Neuronal stem cell (in vitro differentiated cells): ENCODE data around the gene NPNT.

Experiments used
- DNase-seq: peaks from one replicate; pipeline ENCODE4 v3.0.0-alpha.2; 2013; ENCODE audit warnings: low spot score
- H2AFZ ChIP-seq: one replicate; pipeline ENCODE4 v1.6.1; 2013; ENCODE audit warnings: mild to moderate bottlenecking, low read length, inconsistent platforms
- H2AK5ac ChIP-seq: 2 replicates; pipeline ENCODE4 v1.6.1; 2013; ENCODE audit warnings: low read depth, mild to moderate bottlenecking, inconsistent platforms, low read length, moderate library complexity, mixed read lengths
- H2BK120ac ChIP-seq: 2 replicates; pipeline ENCODE4 v1.6.1; 2013; ENCODE audit warnings: low read depth, mild to moderate bottlenecking, inconsistent platforms, low read length, moderate library complexity, mixed read lengths
- H2BK12ac ChIP-seq: one replicate; pipeline ENCODE4 v1.6.1; 2013; ENCODE audit warnings: low read length, inconsistent platforms
- H2BK15ac ChIP-seq: 2 replicates; pipeline ENCODE4 v1.6.1; 2013; ENCODE audit warnings: mild to moderate bottlenecking, low read length, inconsistent platforms, mixed read lengths
- H2BK5ac ChIP-seq: one replicate; pipeline ENCODE4 v1.6.1; 2013; ENCODE audit warnings: inconsistent platforms, mild to moderate bottlenecking, low read length, moderate library complexity
- H3K14ac ChIP-seq: one replicate; pipeline ENCODE4 v1.6.1; 2013; ENCODE audit warnings: low read length, inconsistent platforms
- H3K18ac ChIP-seq: 2 replicates; pipeline ENCODE4 v1.6.1; 2013; ENCODE audit warnings: low read length, inconsistent platforms
- H3K23ac ChIP-seq: 2 replicates; pipeline ENCODE4 v1.6.1; 2013; ENCODE audit warnings: low read depth, mild to moderate bottlenecking, mixed read lengths, low read length, inconsistent platforms; ENCODE audit not compliant: poor library complexity
- H3K27ac ChIP-seq: replicated peaks from 3 replicates; pipeline ENCODE4 v1.5.1; 2013; ENCODE audit warnings: low read length, inconsistent platforms
- H3K27me3 ChIP-seq, 3 experiments: 2 replicates each; pipeline ENCODE4 v1.6.1; 2013; ENCODE audit warnings: low read length in 3 of 3, mild to moderate bottlenecking in 2 of 3, inconsistent platforms in 1 of 3, low read depth in 1 of 3, mixed read lengths in 1 of 3, moderate library complexity in 1 of 3; ENCODE audit not compliant: control insufficient read depth in 3 of 3, insufficient read depth in 3 of 3
- H3K36me3 ChIP-seq, 2 donors: replicated peaks in 1 of 2; 2 replicates each; pipeline ENCODE4 v1.6.1; 2013; ENCODE audit warnings: low read length in 2 of 2; ENCODE audit not compliant: control insufficient read depth in 2 of 2, insufficient read depth in 2 of 2
- H3K4ac ChIP-seq: 2 replicates; pipeline ENCODE4 v1.6.1; 2013; ENCODE audit warnings: inconsistent platforms, mild to moderate bottlenecking, low read length, moderate library complexity
- H3K4me1 ChIP-seq, 2 donors: 1 replicate in 1 of 2; 2 replicates in 1 of 2; pipeline ENCODE4 v1.6.1; 2013; ENCODE audit warnings: low read length in 2 of 2, low read depth in 1 of 2; ENCODE audit not compliant: control insufficient read depth in 2 of 2, insufficient read depth in 1 of 2
- H3K4me2 ChIP-seq: one replicate; pipeline ENCODE4 v1.6.1; 2013; ENCODE audit warnings: mild to moderate bottlenecking, low read length, inconsistent platforms; ENCODE audit not compliant: insufficient read depth, poor library complexity, severe bottlenecking
- H3K4me3 ChIP-seq, 2 donors: 2 replicates each; pipeline ENCODE4 v1.5.1; 2013; ENCODE audit warnings: low read length in 2 of 2, mild to moderate bottlenecking in 2 of 2, inconsistent platforms in 1 of 2, moderate library complexity in 1 of 2
- H3K79me1 ChIP-seq: one replicate; pipeline ENCODE4 v1.6.1; 2013; ENCODE audit warnings: low read depth, mild to moderate bottlenecking, inconsistent platforms, low read length, moderate library complexity
- H3K9ac ChIP-seq: one replicate; pipeline ENCODE4 v1.6.1; 2013; ENCODE audit warnings: mild to moderate bottlenecking, low read depth, low read length, inconsistent platforms; ENCODE audit not compliant: poor library complexity
- H3K9me3 ChIP-seq, 2 donors: replicated peaks in 1 of 2; 2 replicates each; pipeline versions ENCODE3 to v1.6.1; 2013; ENCODE audit warnings: low read length in 2 of 2, mild to moderate bottlenecking in 2 of 2, inconsistent platforms in 1 of 2, low read depth in 1 of 2, mixed read lengths in 1 of 2, moderate library complexity in 1 of 2; ENCODE audit not compliant: control insufficient read depth in 2 of 2, insufficient read depth in 1 of 2
- H4K8ac ChIP-seq: one replicate; pipeline ENCODE4 v1.6.1; 2013; ENCODE audit warnings: low read depth, mild to moderate bottlenecking, inconsistent platforms, low read length, moderate library complexity
- H4K91ac ChIP-seq: one replicate; pipeline ENCODE4 v1.6.1; 2013; ENCODE audit warnings: low read length, low read depth, mild to moderate bottlenecking, inconsistent platforms; ENCODE audit not compliant: poor library complexity
- WGBS, 2 donors: extraction: QIAGEN DNeasy Blood & Tissue Kit; methylation state at CpG; one replicate each; pipeline ENCODE4 v1.1.7; 2013; ENCODE audit warnings: missing lambda C conversion rate in 2 of 2, mixed read lengths in 1 of 2; ENCODE audit not compliant: insufficient read length in 2 of 2, insufficient replicate concordance in 1 of 2; ENCODE audit errors: extremely low coverage in 2 of 2; 5-methylcytosine and 5-hydroxymethylcytosine counted together

Gene NPNT

GRCh38 chr4:105870963-105871362 lies 24.3 kb upstream of the NPNT start:
- DNase-seq, result no peak
- Histone ChIP-seq H4K8ac (no peak overlapping the region), H3K27ac (no peak overlapping the region), H3K36me3 (no peaks in the 10 kb centered on the region), H3K23ac (no peak overlapping the region), H3K4ac (no peak overlapping the region), H4K91ac (no peak overlapping the region), H2BK120ac (no peak overlapping the region), H2AK5ac (no peak overlapping the region), H3K79me1 (no peaks in the 10 kb centered on the region), H2AFZ (no peak overlapping the region), H3K4me2 (no peak overlapping the region), H3K18ac (no peak overlapping the region), H3K14ac (no peak overlapping the region), H2BK12ac (no peak overlapping the region), H3K4me3 (no peak overlapping the region), H2BK15ac (no peak overlapping the region), H3K4me1 (no peaks in the 10 kb centered on the region), H3K27me3 (no peaks in the 10 kb centered on the region), H2BK5ac (no peak overlapping the region), H3K9me3 (no peaks in the 10 kb centered on the region), H3K9ac (no peak overlapping the region)
- WGBS, 2 donors, result no CpG with 5 or more reads among the region's 3 CpGs

GRCh38 chr4:105871997-105872396 lies 23.3 kb upstream of the NPNT start:
- no peak overlapping the region for H4K8ac ChIP-seq
- no peak overlapping the region for H3K4ac ChIP-seq
- no peak overlapping the region for H3K27ac ChIP-seq
- DNase-seq, result no peak
- H4K91ac ChIP-seq, result no peak overlapping the region
- WGBS, 2 donors, result no CpG with 5 or more reads among the region's 2 CpGs
- H2AFZ ChIP-seq, result no peak overlapping the region
- H2BK15ac ChIP-seq, result no peak overlapping the region
- no peak overlapping the region for H3K18ac ChIP-seq
- no peak overlapping the region for H2AK5ac ChIP-seq
- no peak overlapping the region for H3K4me3 ChIP-seq
- no peaks in the 10 kb centered on the region for H3K79me1 ChIP-seq
- H3K4me1 ChIP-seq, result no peaks in the 10 kb centered on the region
- no peak overlapping the region for H2BK5ac ChIP-seq
- no peak overlapping the region for H3K14ac ChIP-seq
- H3K27me3 ChIP-seq, result no peaks in the 10 kb centered on the region
- H3K4me2 ChIP-seq, result no peak overlapping the region
- no peak overlapping the region for H3K9ac ChIP-seq
- no peak overlapping the region for H3K23ac ChIP-seq
- H2BK12ac ChIP-seq, result no peak overlapping the region
- no peaks in the 10 kb centered on the region for H3K36me3 ChIP-seq
- no peak overlapping the region for H2BK120ac ChIP-seq
- no peaks in the 10 kb centered on the region for H3K9me3 ChIP-seq

GRCh38 chr4:105875233-105875632 lies 20.0 kb upstream of the NPNT start:
- no peak for DNase-seq

GRCh38 chr4:105878668-105879067 lies 16.6 kb upstream of the NPNT start:
- Histone ChIP-seq H3K4me1 (no peaks in the 10 kb centered on the region), H3K4me3 (no peak overlapping the region), H3K79me1 (no peaks in the 10 kb centered on the region), H3K27me3 (no peaks in the 10 kb centered on the region), H2AK5ac (no peak overlapping the region), H2BK12ac (no peak overlapping the region), H3K9ac (no peak overlapping the region), H3K36me3 (no peaks in the 10 kb centered on the region), H3K4ac (no peak overlapping the region), H4K91ac (no peak overlapping the region), H4K8ac (no peak overlapping the region), H3K9me3 (no peaks in the 10 kb centered on the region), H3K27ac (no peak overlapping the region), H2BK15ac (no peak overlapping the region), H3K14ac (no peak overlapping the region), H2AFZ (no peak overlapping the region), H2BK5ac (no peak overlapping the region), H3K4me2 (no peak overlapping the region), H2BK120ac (no peak overlapping the region), H3K23ac (no peak overlapping the region), H3K18ac (no peak overlapping the region)
- no peak for DNase-seq
- WGBS, 2 donors, result no CpG with 5 or more reads among the region's 2 CpGs

More at GRCh38 chr4:105875233-105875632, 20.0 kb upstream of the NPNT start:
- Histone ChIP-seq H2BK120ac (no peak overlapping the region), H2BK5ac (no peak overlapping the region), H3K36me3 (no peaks in the 10 kb centered on the region), H3K9me3 (no peaks in the 10 kb centered on the region), H3K79me1 (no peaks in the 10 kb centered on the region), H3K4me2 (no peak overlapping the region), H3K4me3 (no peak overlapping the region), H3K27ac (no peak overlapping the region), H3K23ac (no peak overlapping the region), H2BK12ac (no peak overlapping the region), H4K91ac (no peak overlapping the region), H3K14ac (no peak overlapping the region), H3K9ac (no peak overlapping the region), H3K27me3 (no peaks in the 10 kb centered on the region), H2BK15ac (no peak overlapping the region), H2AFZ (no peak overlapping the region), H3K4ac (no peak overlapping the region), H3K18ac (no peak overlapping the region), H3K4me1 (no peaks in the 10 kb centered on the region), H2AK5ac (no peak overlapping the region), H4K8ac (no peak overlapping the region)
